AG09319 (cell line): ENCODE data around the gene DPP4.

ENCODE experiments used
- DNase-seq: peaks from one replicate; pipeline ENCODE4 v3.0.0-alpha.2; 2010; ENCODE audit warnings: low read depth; ENCODE audit errors: extremely low read depth
- CTCF ChIP-seq: IDR thresholded peaks from 2 replicates; pipeline ENCODE4 v1.5.1; 2011; ENCODE audit warnings: low read depth, mild to moderate bottlenecking, inconsistent platforms, low read length, moderate library complexity

Gene DPP4

GRCh38 chr2:162006337-162006736, 67.7 kb downstream of the DPP4 start:
- TF ChIP-seq CTCF = no peak
- DNase-seq = no peak

DNA sequence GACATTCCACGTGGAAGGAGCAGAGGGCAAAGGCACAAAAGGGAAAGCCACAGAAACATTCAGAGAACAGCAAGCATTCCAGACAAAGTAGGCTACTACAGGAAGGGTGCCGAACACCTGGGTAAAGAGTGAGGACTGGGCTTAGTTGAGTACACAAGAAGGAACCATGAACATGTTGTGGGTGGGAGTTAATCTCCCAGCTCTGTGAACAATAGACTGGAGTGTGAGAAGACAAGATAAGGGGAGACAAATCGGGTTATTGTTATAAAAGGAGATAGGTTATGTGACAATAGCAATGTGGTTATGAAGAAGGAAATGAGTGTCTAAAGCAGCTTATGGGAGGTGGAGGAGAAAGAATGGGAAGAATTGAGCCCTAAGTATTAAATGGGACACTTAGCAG, 70.0 kb downstream of the DPP4 start:
- no peak for TF ChIP-seq CTCF
- no peak for DNase-seq

- DNase-seq = no peak
- no peak for TF ChIP-seq CTCF
Measured at GRCh38 chr2:162002623-162003235, 71.3 kb downstream of the DPP4 start.

- DNase-seq = no peak
- no peak for TF ChIP-seq CTCF
Measured at GRCh38 chr2:162000431-162000830, 73.6 kb downstream of the DPP4 start.

DNA sequence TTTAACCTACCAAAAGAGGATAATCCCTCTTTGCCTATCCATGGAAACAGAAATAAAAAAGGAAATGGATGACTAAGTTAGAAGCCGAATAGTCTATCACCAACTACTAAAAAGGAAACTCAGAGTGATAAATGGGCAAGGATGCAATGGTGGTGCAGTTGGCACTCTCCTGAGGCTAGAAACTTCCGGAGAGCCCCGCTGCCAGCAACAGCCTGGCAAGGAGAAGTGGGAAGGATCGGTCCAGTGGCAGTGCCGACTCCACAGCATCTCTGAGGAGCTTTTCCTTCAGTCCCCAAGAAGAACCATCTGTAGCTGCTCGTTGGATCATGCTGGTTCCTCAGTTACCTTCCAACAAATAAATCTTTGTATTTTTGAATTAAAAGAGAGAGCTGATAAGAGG, 74.7 kb downstream of the DPP4 start:
- no peak for TF ChIP-seq CTCF
- DNase-seq = no peak

DNA sequence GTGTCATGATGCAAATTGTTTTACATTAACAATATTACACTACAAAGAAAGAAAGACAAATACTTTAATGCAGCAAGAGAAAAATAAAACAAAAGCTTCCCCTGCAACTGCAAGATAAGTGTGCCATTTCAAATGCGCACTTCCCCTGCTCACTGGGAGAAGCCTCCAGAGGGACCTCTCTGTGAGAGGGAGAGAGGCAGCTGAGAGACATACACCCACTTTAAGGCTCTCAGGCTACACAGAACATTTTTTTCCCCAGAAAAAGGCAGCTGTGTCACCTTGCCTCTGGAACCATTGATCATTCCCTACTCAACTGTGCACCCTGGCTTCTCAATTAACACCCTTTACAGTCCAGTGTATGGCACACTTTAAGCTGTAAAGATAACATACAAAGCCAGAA, 75.2 kb downstream of the DPP4 start:
- TF ChIP-seq CTCF = no peak
- no peak for DNase-seq

DNA sequence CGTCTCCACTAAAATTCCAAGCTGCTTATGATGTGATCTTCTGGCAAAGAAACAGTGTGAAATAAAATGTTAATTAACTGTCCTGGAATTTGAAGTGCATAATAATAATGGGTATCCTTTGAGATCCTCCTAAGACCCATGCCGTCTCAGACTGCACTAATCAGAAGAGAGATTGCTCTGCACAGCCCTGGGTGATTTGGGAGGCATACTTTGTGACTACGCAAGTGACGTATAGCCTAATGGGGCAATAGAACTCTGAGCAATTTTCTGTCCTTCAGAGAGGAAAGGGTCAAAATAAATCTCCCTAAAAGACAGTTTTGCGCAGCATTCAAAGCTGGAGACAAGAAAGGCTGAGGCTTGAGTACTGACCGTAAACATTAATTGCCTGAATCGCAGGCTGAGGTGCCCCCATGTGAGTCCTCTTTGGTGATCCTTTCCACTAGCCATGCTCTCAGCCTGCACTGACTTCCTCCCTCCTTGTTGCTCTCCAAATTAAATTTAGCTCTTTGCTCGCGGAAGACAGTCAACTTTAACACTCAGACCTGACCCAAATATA, 76.0 kb downstream of the DPP4 start:
- no peak for TF ChIP-seq CTCF
- no peak for DNase-seq
